GM12872 (cell line): ENCODE measurements around the gene CARM1.
A peak's percentile ranks its signal among the peaks of the same experiment; 100 is the strongest.

Experiments used
- CTCF ChIP-seq: IDR thresholded peaks from 3 replicates; pipeline ENCODE4 v1.5.1; 2011; ENCODE audit warnings: low read depth, mild to moderate bottlenecking, low read length, moderate library complexity; ENCODE audit not compliant: insufficient read depth

Gene CARM1

GRCh38 chr19:10870955-10871603 lies at the start of gene CARM1:
TSS of gene CARM1 (plus strand) at chr19:10871553. CDS start at chr19:10871703, 150 bp downstream.
- peak; percentile 58; the same call in 2 of the 3 replicates for TF ChIP-seq CTCF

DNA sequence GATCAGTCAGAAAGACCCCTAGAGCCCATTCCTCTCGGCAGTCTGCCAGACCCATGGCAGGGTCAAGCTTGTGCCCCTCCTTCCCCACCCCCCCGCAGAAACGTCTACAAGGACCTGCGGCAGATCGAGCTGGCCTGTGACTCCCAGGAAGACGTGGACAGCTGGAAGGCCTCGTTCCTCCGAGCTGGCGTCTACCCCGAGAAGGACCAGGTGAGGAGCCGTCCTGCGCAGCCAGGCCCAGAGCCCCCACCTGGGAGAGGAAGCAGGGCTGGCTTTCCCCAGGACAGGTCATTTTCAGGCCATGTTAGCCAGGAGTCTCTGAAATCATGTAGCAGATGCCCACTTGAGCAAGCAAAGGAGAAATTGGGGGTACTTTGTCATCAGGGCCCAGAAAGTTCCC lies 47.7 kb upstream of the CARM1 start:
- TF ChIP-seq CTCF: no peak

GRCh38 chr19:10826231-10826630 lies 45.1 kb upstream of the CARM1 start:
- TF ChIP-seq CTCF: no peak

DNA sequence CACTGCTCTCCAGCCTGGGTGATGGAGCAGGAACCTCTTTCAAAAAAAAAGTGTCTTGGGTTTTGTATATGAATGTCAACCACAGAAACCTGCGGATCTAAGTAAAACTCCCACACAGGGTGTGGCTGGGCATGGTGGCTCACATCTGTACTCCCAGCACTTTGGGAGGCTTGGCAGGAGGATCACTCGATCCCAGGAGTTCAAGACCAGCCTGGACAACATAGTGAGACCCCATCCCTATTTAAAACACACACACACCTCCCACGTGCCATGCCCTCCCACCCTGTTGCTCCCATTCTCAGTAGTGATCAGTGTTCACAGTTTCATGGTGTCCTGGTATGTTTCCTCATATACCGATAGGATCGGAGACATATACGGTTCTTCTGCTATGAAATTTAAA lies 44.5 kb upstream of the CARM1 start:
- no peak for TF ChIP-seq CTCF

- no peak for TF ChIP-seq CTCF
Measured at GRCh38 chr19:10828981-10829821, 42.2 kb upstream of the CARM1 start.

GRCh38 chr19:10829967-10830366 lies 41.4 kb upstream of the CARM1 start:
- no peak for TF ChIP-seq CTCF

DNA sequence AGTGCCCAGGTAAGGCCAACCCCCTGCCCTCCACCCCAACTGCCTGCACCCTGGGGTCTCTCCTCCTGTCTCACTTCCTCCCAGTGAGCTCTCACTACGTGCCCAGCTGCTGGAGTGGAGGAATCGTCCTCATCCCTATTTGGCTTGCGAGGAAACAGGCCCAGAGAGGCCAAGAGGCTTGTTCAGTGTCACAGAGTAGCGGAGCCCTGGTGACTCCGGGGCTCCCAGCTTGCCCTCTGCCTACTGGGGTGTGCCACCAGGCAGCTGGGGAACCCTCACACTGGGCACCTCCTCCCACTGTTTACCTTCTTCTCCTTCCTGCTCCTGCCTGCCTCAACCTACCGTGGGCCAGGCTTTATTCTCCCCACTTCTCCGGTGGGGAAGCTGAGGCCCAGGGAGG lies 41.0 kb upstream of the CARM1 start:
- no peak for TF ChIP-seq CTCF
